NCI-H460 (cell line): ENCODE measurements around the gene PANX1. TPM values are rescaled to one million over a fixed set of nuclear protein-coding genes. Genes with fewer than 3 reads are reported as not detected.

Source experiments
- total RNA-seq: library from RNA; depleted of rRNA; stranded (reverse); fragments of >200 nt; shearing (Covaris generic); gene quantifications from 2 replicates; pipeline ENCODE4 v1.2.3, GENCODE V29; 2014; rRNA removed

Gene PANX1
- total RNA-seq, 1 experiment from 2014 or later = 16.1 TPM

Other genes starting within 250 kb of the PANX1 start
- gene HEPHL1, start 107.5 kb upstream of the PANX1 start, total RNA-seq = not detected in 2 replicates
- gene IZUMO1R, start 175.7 kb downstream of the PANX1 start, total RNA-seq = not detected in 2 replicates